GM12878 (cell line): ENCODE results near the gene CCSER1. TPM values are rescaled to one million over a fixed set of nuclear protein-coding genes. Genes with fewer than 3 reads are reported as not detected.

Experiments
- BCL11A ChIP-seq: IDR thresholded peaks from 2 replicates; pipeline ENCODE4 v1.6.1; 2011; ENCODE audit warnings: low read depth, low read length
- BRCA1 ChIP-seq: IDR thresholded peaks from 2 replicates; pipeline ENCODE4 v1.6.1; 2011; ENCODE audit warnings: low read depth, low read length, improper control_type of control experiment
- CEBPZ ChIP-seq: fragments of 150-350 bp; IDR thresholded peaks from 2 replicates; pipeline ENCODE4 v1.6.1; 2016; ENCODE audit warnings: low read depth, low read length
- CREM ChIP-seq: IDR thresholded peaks from 2 replicates; pipeline ENCODE4 v1.6.1; 2014; ENCODE audit warnings: antibody characterized with exemption, low read depth
- PBX3 ChIP-seq: IDR thresholded peaks from 2 replicates; pipeline ENCODE4 v1.6.1; 2011; ENCODE audit warnings: mild to moderate bottlenecking, low read depth, low read length, moderate library complexity; ENCODE audit not compliant: insufficient replicate concordance
- SPI1 ChIP-seq: IDR thresholded peaks from 2 replicates; pipeline ENCODE4 v1.6.1; 2011; ENCODE audit warnings: low read depth, mild to moderate bottlenecking, low read length, moderate library complexity, borderline replicate concordance; ENCODE audit not compliant: insufficient read depth
- SRF ChIP-seq, 2 experiments: IDR thresholded peaks; 2 replicates each; pipeline ENCODE4 v1.6.1; 2011; ENCODE audit warnings: low read depth in 2 of 2, low read length in 2 of 2, mild to moderate bottlenecking in 1 of 2, moderate library complexity in 1 of 2
- ZNF384 ChIP-seq: IDR thresholded peaks from 2 replicates; pipeline ENCODE4 v1.6.1; 2012; ENCODE audit warnings: low read depth, mild to moderate bottlenecking, low read length, improper control_type of control experiment, borderline replicate concordance
- polyA plus RNA-seq, 11 experiments: library from polyadenylated mRNA; depleted of rRNA in 4 of 11; unstranded in 6 of 11; stranded (reverse) in 5 of 11; fragments of >200 nt; fragmentation: Nextera tagmentation in 4 of 11; fragmentation: Illumina TruSeq in 1 of 11; extraction: Ambion mirVana in 4 of 11; extraction: Trizol in 1 of 11; gene quantifications; 1 replicate in 1 of 11; 2 replicates in 10 of 11; pipeline versions ENCODE4 v1.2.1 to v1.2.3, GENCODE V29; 2011 to 2016; ENCODE audit warnings: inconsistent platforms in 2 of 11, missing spikeins in 2 of 11, low read depth in 1 of 11
- total RNA-seq, 4 experiments: library from RNA; depleted of rRNA in 3 of 4; stranded (reverse); fragments of >200 nt in 3 of 4; fragmentation: Illumina TruSeq in 1 of 4; extraction: Trizol in 1 of 4; gene quantifications; 2 replicates each; pipeline versions ENCODE4 v1.2.1 to v1.2.3, GENCODE V29; 2013 to 2021

The CCSER1 gene
- total and polyA plus RNA-seq, 10 of the 15 experiments (the other 5 are each of a cell fraction or from before 2014, with no cell fraction given), result 0.22 to 2.7 (median 1.0) TPM

GRCh38 chr4:90237751-90238530, 110.7 kb downstream of the CCSER1 start (continued):
- TF ChIP-seq PBX3 (no peak), CREM (no peak), BRCA1 (no peak), SPI1 (no peak), BCL11A (no peak), SRF (IDR thresholded peaks at IDR 0.05; ENCODE audit: low read depth in 2 of 2, low read length in 2 of 2) (no peak), ZNF384 (no peak), CEBPZ (no peak)
